H1 (cell line): ENCODE results near the gene WDR27. TPM values are rescaled to one million over a fixed set of nuclear protein-coding genes. Genes with fewer than 3 reads are reported as not detected.

Source experiments
- CTCF ChIA-PET: fragments of 300-600 bp; sonication (Branson Sonifier 250); formaldehyde crosslinking; loops from one replicate; lab custom pipeline; 2021; ENCODE audit not compliant: partially characterized antibody; lab: Charles Lee
- POLR2A ChIA-PET: fragments of 300-600 bp; sonication (Branson Sonifier 250); formaldehyde crosslinking; loops from one replicate; lab custom pipeline; 2021; ENCODE audit warnings: inconsistent platforms; ENCODE audit not compliant: partially characterized antibody; lab: Charles Lee
- DNase-seq, 2 experiments: peaks; one replicate each; pipeline versions ENCODE4 v3.0.0 to v3.0.0-alpha.2; 2010 to 2022; ENCODE audit warnings: low spot score in 2 of 2, low read depth in 1 of 2, mixed read lengths in 1 of 2
- FAIRE-seq: peaks from 2 replicates; lab custom pipeline; 2011; peaks lifted over from hg19 to GRCh38; lab: Jason Lieb, UNC
- H2AFZ ChIP-seq: 2 replicates; pipeline ENCODE4 v1.8.1; 2012; ENCODE audit warnings: low read length, inconsistent platforms
- H2AK5ac ChIP-seq: 2 replicates; pipeline ENCODE4 v1.6.1; 2013; ENCODE audit warnings: low read depth, low read length
- H2BK120ac ChIP-seq: replicated peaks from 2 replicates; pipeline ENCODE3; 2013; ENCODE audit warnings: low read depth, low read length, inconsistent platforms
- H2BK12ac ChIP-seq: 2 replicates; pipeline ENCODE4 v1.6.1; 2013; ENCODE audit warnings: low read depth, low read length
- H2BK15ac ChIP-seq: 2 replicates; pipeline ENCODE4 v1.6.1; 2013; ENCODE audit warnings: low read length
- H2BK20ac ChIP-seq: 2 replicates; pipeline ENCODE4 v1.6.1; 2013; ENCODE audit warnings: low read length
- H2BK5ac ChIP-seq: 2 replicates; pipeline ENCODE4 v1.6.1; 2013; ENCODE audit warnings: low read depth, low read length
- H3K14ac ChIP-seq: 2 replicates; pipeline ENCODE4 v1.6.1; 2013; ENCODE audit warnings: inconsistent platforms; ENCODE audit not compliant: insufficient read length
- H3K18ac ChIP-seq: 2 replicates; pipeline ENCODE4 v1.6.1; 2013; ENCODE audit warnings: low read length; ENCODE audit errors: extremely low read depth
- H3K23ac ChIP-seq: 2 replicates; pipeline ENCODE4 v1.6.1; 2013; ENCODE audit warnings: inconsistent platforms; ENCODE audit not compliant: insufficient read length
- H3K23me2 ChIP-seq: 2 replicates; pipeline ENCODE4 v1.6.1; 2013; ENCODE audit warnings: low read depth, low read length
- H3K27ac ChIP-seq: 2 replicates; pipeline ENCODE4 v1.6.1; 2011; ENCODE audit warnings: low read depth, low read length, inconsistent platforms
- H3K27me3 ChIP-seq, 4 experiments: replicated peaks in 1 of 4; 1 replicate in 1 of 4; 2 replicates in 3 of 4; pipeline versions ENCODE4 v1.6.1 to v1.8.1; 2011 to 2013; ENCODE audit warnings: low read length in 3 of 4, mild to moderate bottlenecking in 3 of 4, inconsistent platforms in 2 of 4, mixed read lengths in 2 of 4, moderate library complexity in 1 of 4; ENCODE audit not compliant: control insufficient read depth in 3 of 4, insufficient read depth in 3 of 4; ENCODE audit errors: extremely low read depth in 1 of 4
- H3K36me3 ChIP-seq, 4 experiments: 2 replicates each; pipeline versions ENCODE4 v1.6.1 to v1.8.1; 2011 to 2013; ENCODE audit warnings: mild to moderate bottlenecking in 4 of 4, low read length in 3 of 4, moderate library complexity in 2 of 4, control low read depth in 1 of 4, inconsistent platforms in 1 of 4; ENCODE audit not compliant: insufficient read depth in 4 of 4, control insufficient read depth in 2 of 4
- H3K4ac ChIP-seq: replicated peaks from 2 replicates; pipeline ENCODE3; 2013; ENCODE audit warnings: low read length, low read depth, mixed read lengths, inconsistent platforms; ENCODE audit not compliant: insufficient read length
- H3K4me1 ChIP-seq, 4 experiments: replicated peaks in 1 of 4; 1 replicate in 1 of 4; 2 replicates in 3 of 4; pipeline versions ENCODE4 v1.6.1 to v1.8.1; 2011 to 2013; ENCODE audit warnings: low read length in 3 of 4, inconsistent platforms in 2 of 4, mixed read lengths in 1 of 4; ENCODE audit not compliant: insufficient read depth in 4 of 4, control insufficient read depth in 3 of 4
- H3K4me2 ChIP-seq, 2 experiments: 2 replicates each; pipeline versions ENCODE4 v1.6.1 to v1.8.1; 2011 to 2013; ENCODE audit warnings: low read depth in 2 of 2, low read length in 2 of 2, control low read depth in 1 of 2, inconsistent platforms in 1 of 2, mild to moderate bottlenecking in 1 of 2; ENCODE audit not compliant: insufficient read depth in 1 of 2
- H3K4me3 ChIP-seq, 4 experiments: fragments of 200-600, 300-600 bp in 1 of 4; sonication (generic), shearing (Covaris generic), sonication (Bioruptor Twin) in 1 of 4; 2 replicates each; pipeline versions ENCODE4 v1.5.1 to v1.8.1; 2011 to 2016; ENCODE audit warnings: low read length in 4 of 4, low read depth in 3 of 4, control low read depth in 2 of 4, inconsistent platforms in 2 of 4, mild to moderate bottlenecking in 2 of 4, mixed read lengths in 1 of 4, moderate library complexity in 1 of 4; ENCODE audit not compliant: insufficient read depth in 2 of 4; ENCODE audit errors: extremely low read depth in 1 of 4
- H3K56ac ChIP-seq: replicated peaks from 2 replicates; pipeline ENCODE3; 2013; ENCODE audit warnings: low read depth, mild to moderate bottlenecking, mixed read lengths, low read length, inconsistent platforms; ENCODE audit not compliant: insufficient read length
- H3K79me1 ChIP-seq: 2 replicates; pipeline ENCODE4 v1.6.1; 2013; ENCODE audit warnings: low read depth, low read length, control low read depth
- H3K79me2 ChIP-seq, 2 experiments: 2 replicates each; pipeline versions ENCODE4 v1.6.1 to v1.8.1; 2012 to 2013; ENCODE audit warnings: low read length in 2 of 2, mild to moderate bottlenecking in 2 of 2, inconsistent platforms in 1 of 2; ENCODE audit not compliant: insufficient read depth in 2 of 2, control insufficient read depth in 1 of 2
- H3K9ac ChIP-seq, 4 experiments: replicated peaks in 1 of 4; 1 replicate in 1 of 4; 2 replicates in 3 of 4; pipeline versions ENCODE4 v1.6.1 to v1.8.1; 2011 to 2013; ENCODE audit warnings: low read depth in 3 of 4, low read length in 3 of 4, control low read depth in 2 of 4, mild to moderate bottlenecking in 2 of 4, moderate library complexity in 2 of 4, inconsistent platforms in 1 of 4; ENCODE audit errors: extremely low read depth in 1 of 4
- H3K9me3 ChIP-seq, 2 experiments: 2 replicates each; pipeline versions ENCODE4 v1.6.1 to v1.8.1; 2012 to 2013; ENCODE audit warnings: mild to moderate bottlenecking in 2 of 2, moderate library complexity in 2 of 2, control low read depth in 1 of 2, inconsistent platforms in 1 of 2, low read depth in 1 of 2, low read length in 1 of 2, mixed read lengths in 1 of 2; ENCODE audit not compliant: insufficient read depth in 2 of 2
- H4K20me1 ChIP-seq, 2 experiments: replicated peaks in 1 of 2; 2 replicates each; pipeline versions ENCODE3 to v1.8.1; 2011 to 2013; ENCODE audit warnings: inconsistent platforms in 2 of 2, low read length in 2 of 2, mild to moderate bottlenecking in 1 of 2; ENCODE audit not compliant: insufficient read depth in 2 of 2, control insufficient read depth in 1 of 2
- H4K5ac ChIP-seq: 2 replicates; pipeline ENCODE4 v1.6.1; 2013; ENCODE audit warnings: low read length, low read depth, mixed read lengths, inconsistent platforms; ENCODE audit not compliant: insufficient read length
- H4K8ac ChIP-seq: 2 replicates; pipeline ENCODE4 v1.8.0; 2013; ENCODE audit warnings: mild to moderate bottlenecking, moderate library complexity, low read length, inconsistent platforms; ENCODE audit not compliant: insufficient read depth; ENCODE audit errors: extremely low read depth
- H4K91ac ChIP-seq: replicated peaks from 2 replicates; pipeline ENCODE3; 2013; ENCODE audit warnings: low read length, mixed read lengths, inconsistent platforms; ENCODE audit not compliant: insufficient read length
- BCL11A ChIP-seq, 2 experiments: IDR thresholded peaks; one replicate each; pipeline ENCODE4 v1.6.1; 2011; ENCODE audit warnings: low read depth in 2 of 2, low read length in 2 of 2, mild to moderate bottlenecking in 2 of 2
- CREB1 ChIP-seq: IDR thresholded peaks from 2 replicates; pipeline ENCODE4 v1.6.1; 2012; ENCODE audit warnings: inconsistent platforms
- EGR1 ChIP-seq: IDR thresholded peaks from 2 replicates; pipeline ENCODE4 v1.6.1; 2011; ENCODE audit warnings: low read depth, low read length, borderline replicate concordance
- EP300 ChIP-seq, 2 experiments: IDR thresholded peaks; 1 replicate in 1 of 2; 2 replicates in 1 of 2; pipeline ENCODE4 v1.6.1; 2011 to 2012; ENCODE audit warnings: low read depth in 2 of 2, low read length in 2 of 2, mild to moderate bottlenecking in 2 of 2, borderline replicate concordance in 1 of 2, inconsistent platforms in 1 of 2, moderate library complexity in 1 of 2
- EZH2 ChIP-seq: fragments of 200-600 bp; sonication (generic); IDR thresholded peaks from 2 replicates; pipeline ENCODE4 v1.7.1; 2012; ENCODE audit warnings: low read depth, mild to moderate bottlenecking, moderate library complexity, low read length, inconsistent platforms; ENCODE audit not compliant: severe bottlenecking
- HDAC6 ChIP-seq: IDR thresholded peaks from one replicate; pipeline ENCODE4 v1.7.1; 2012; ENCODE audit warnings: low read depth, mild to moderate bottlenecking, inconsistent platforms, low read length, moderate library complexity
- NRF1 ChIP-seq: IDR thresholded peaks from 2 replicates; pipeline ENCODE4 v1.6.1; 2011; ENCODE audit warnings: mild to moderate bottlenecking, low read depth, low read length, improper control_type of control experiment
- PHF8 ChIP-seq: fragments of 200-600 bp; sonication (generic); conservative IDR thresholded peaks from 2 replicates; pipeline ENCODE4 v1.7.1; 2012; ENCODE audit warnings: low read depth, mild to moderate bottlenecking, inconsistent platforms, low read length, moderate library complexity
- RAD21 ChIP-seq, 2 experiments: IDR thresholded peaks in 1 of 2; conservative IDR thresholded peaks in 1 of 2; 2 replicates each; pipeline ENCODE4 v1.6.1; 2011; ENCODE audit warnings: low read depth in 2 of 2, low read length in 2 of 2, improper control_type of control experiment in 1 of 2, inconsistent platforms in 1 of 2, mild to moderate bottlenecking in 1 of 2, moderate library complexity in 1 of 2
- SIN3A ChIP-seq, 2 experiments: IDR thresholded peaks in 1 of 2; conservative IDR thresholded peaks in 1 of 2; 2 replicates each; pipeline ENCODE4 v1.6.1; 2011 to 2012; ENCODE audit warnings: low read length in 2 of 2, improper control_type of control experiment in 1 of 2, low read depth in 1 of 2, mild to moderate bottlenecking in 1 of 2
- TBP ChIP-seq: IDR thresholded peaks from 2 replicates; pipeline ENCODE4 v1.6.1; 2011; ENCODE audit warnings: low read depth, low read length, improper control_type of control experiment
- TCF12 ChIP-seq: IDR thresholded peaks from 2 replicates; pipeline ENCODE4 v1.6.1; 2011; ENCODE audit warnings: low read depth, mild to moderate bottlenecking, low read length
- WGBS, 2 experiments: shearing (Covaris generic) in 1 of 2; methylation state at CpG; one replicate each; pipeline versions ENCODE4 v1.1.6 to v1.1.7; 2013 to 2015; ENCODE audit warnings: low lambda C conversion rate in 2 of 2, mixed read lengths in 2 of 2, inconsistent platforms in 1 of 2, low coverage in 1 of 2, missing lambda C conversion rate in 1 of 2; ENCODE audit not compliant: insufficient replicate concordance in 2 of 2, insufficient coverage in 1 of 2, insufficient read length in 1 of 2; ENCODE audit errors: extremely low coverage in 1 of 2, missing lambda C conversion rate in 1 of 2; 5-methylcytosine and 5-hydroxymethylcytosine counted together
- polyA plus RNA-seq, 7 experiments: library from polyadenylated mRNA; depleted of rRNA in 3 of 7; stranded (reverse) in 5 of 7; unstranded in 2 of 7; fragments of >200 nt in 5 of 7; fragments of 200-250 nt in 2 of 7; gene quantifications; 1 replicate in 5 of 7; 2 replicates in 1 of 7; 4 replicates in 1 of 7; pipeline versions ENCODE4 v1.2.1 to v1.2.3, GENCODE V29; 2011 to 2013; ENCODE audit warnings: missing spikeins in 2 of 7, mixed read lengths in 2 of 7
- total RNA-seq: library from RNA; stranded (reverse); fragmentation: NEBNext Ultra II Directional; extraction: Animal tissue kit (Norgen Biotek cat#: 25700); gene quantifications from 2 replicates; pipeline ENCODE4 v1.2.1, GENCODE V29; 2021

Gene WDR27
- total and polyA plus RNA-seq, 2 of the 8 experiments (the other 6 are each of a cell fraction or from before 2014, with no cell fraction given), result 53.6 to 68.6 TPM

GRCh38 chr6:169659820-169660610 lies 41.8 kb downstream of the WDR27 start:
- ChIA-PET POLR2A (no interaction called here), CTCF (interaction anchor here (1.6 kb wide), 1 partner anchor 10 kb away, joined by 3 read pairs; no protein-coding TSS in a partner anchor)
- Histone ChIP-seq H3K18ac (no peak overlapping the region), H2BK15ac (no peak overlapping the region), H4K91ac (no peak overlapping the region), H3K27ac (no peak overlapping the region), H2BK20ac (no peak overlapping the region), H3K4me1 (no peaks in the 10 kb centered on the region), H3K4ac (no peak overlapping the region), H3K23ac (no peak overlapping the region), H3K4me2 (no peak overlapping the region), H2BK12ac (no peak overlapping the region), H3K9ac (no peak overlapping the region), H4K20me1 (peaks cover 0 to 9% of the 10 kb centered on the region in 2 experiments), H3K36me3 (peaks cover 17 to 85% (median 48%) of the 10 kb centered on the region in 4 experiments), H3K79me1 (no peaks in the 10 kb centered on the region), H3K4me3 (no peak overlapping the region), H2AFZ (no peak overlapping the region), H3K27me3 (no peaks in the 10 kb centered on the region), H2AK5ac (no peak overlapping the region), H4K5ac (no peak overlapping the region), H3K23me2 (no peaks in the 10 kb centered on the region), H2BK5ac (no peak overlapping the region), H4K8ac (0 out of 2 replicates have a peak overlapping the region, but pooled peaks have one; percentile 23), H3K56ac (no peak overlapping the region), H2BK120ac (no peak overlapping the region), H3K14ac (no peak overlapping the region), H3K9me3 (peaks cover 8 to 18% of the 10 kb centered on the region in 2 experiments), H3K79me2 (no peaks in the 10 kb centered on the region)
- FAIRE-seq, result no peak
- 89% methylated on average over 19 of the region's 26 CpGs; no CpG with 5 or more reads in 1 of the 2 experiments for WGBS, 2 experiments
- DNase-seq, result no peak
- TF ChIP-seq TBP (no peak), EZH2 (no peak), NRF1 (no peak), SIN3A (conservative IDR thresholded peaks at IDR 0.05 in 1 of 2, IDR thresholded peaks at IDR 0.05 in 1 of 2; ENCODE audit: low read depth in 1 of 2, low read length in 2 of 2) (no peak), RAD21 (IDR thresholded peaks at IDR 0.05 in 1 of 2, conservative IDR thresholded peaks at IDR 0.05 in 1 of 2; ENCODE audit: low read depth in 2 of 2, low read length in 2 of 2) (no peak), BCL11A (IDR thresholded peaks at IDR 0.05; ENCODE audit: low read depth in 2 of 2, low read length in 2 of 2) (no peak), TCF12 (no peak), HDAC6 (no peak), EP300 (IDR thresholded peaks at IDR 0.05; ENCODE audit: borderline replicate concordance in 1 of 2, low read depth in 2 of 2, low read length in 2 of 2) (no peak), EGR1 (no peak), PHF8 (no peak), CREB1 (no peak)
